Measurements from ENCODE around the gene RALGPS2. TPM values are rescaled to one million over a fixed set of nuclear protein-coding genes. Genes with fewer than 3 reads are reported as not detected.

Gene RALGPS2
- total and polyA plus RNA-seq, 2 of the 13 experiments (the other 11 are each of a cell fraction or from before 2014, with no cell fraction given), result 15.6 to 36.0 TPM

GRCh38 chr1:178726087-178726517, 1.1 kb downstream of the RALGPS2 start (continued):
- TF ChIP-seq MLXIP (CRISPR knock-in tag; IDR thresholded peaks at IDR 0.05; ENCODE audit: borderline replicate concordance) (no peak), TBL1XR1 (IDR thresholded peaks at IDR 0.05; ENCODE audit: borderline replicate concordance, low read length, partially characterized antibody) (peak; percentile 8), ISL2 (CRISPR knock-in tag; IDR thresholded peaks at IDR 0.05) (no peak), DBP (CRISPR knock-in tag; IDR thresholded peaks at IDR 0.05; ENCODE audit: not compliant biosample characterization) (no peak), ZNF251 (CRISPR knock-in tag; IDR thresholded peaks at IDR 0.05) (no peak), ZNF710 (CRISPR knock-in tag; IDR thresholded peaks at IDR 0.05; ENCODE audit: borderline replicate concordance) (0 out of 2 replicates have a peak, but pooled peaks have one; percentile 44), MAFF (IDR thresholded peaks at IDR 0.05; ENCODE audit: low read depth, low read length) (no peak), JUN (CRISPR knock-in tag; IDR thresholded peaks at IDR 0.05) (no peak), ZSCAN29 (CRISPR knock-in tag; conservative IDR thresholded peaks at IDR 0.05) (peak; percentile 99), MAF1 (CRISPR knock-in tag; IDR thresholded peaks at IDR 0.05; ENCODE audit: borderline replicate concordance) (no peak), ZNF274 (CRISPR knock-in tag; IDR thresholded peaks at IDR 0.05) (no peak), ZNF616 (CRISPR knock-in tag; IDR thresholded peaks at IDR 0.05; ENCODE audit: low read depth) (no peak), ZNF839 (CRISPR knock-in tag; IDR thresholded peaks at IDR 0.05; ENCODE audit: borderline replicate concordance) (no peak), PLSCR1 (CRISPR knock-in tag; IDR thresholded peaks at IDR 0.05; ENCODE audit: borderline replicate concordance) (no peak)
- TF ChIP-seq, protein P1, sequence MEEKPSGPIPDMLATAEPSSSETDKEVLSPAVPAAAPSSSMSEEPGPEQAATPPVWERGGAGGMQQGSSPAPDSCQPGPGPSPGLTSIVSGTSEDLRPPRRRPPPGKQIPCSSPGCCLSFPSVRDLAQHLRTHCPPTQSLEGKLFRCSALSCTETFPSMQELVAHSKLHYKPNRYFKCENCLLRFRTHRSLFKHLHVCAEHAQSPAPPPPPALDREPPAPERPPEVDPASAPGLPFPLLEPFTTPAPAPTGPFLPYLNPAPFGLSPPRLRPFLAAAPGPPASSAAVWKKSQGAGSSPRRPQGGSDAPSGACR (CRISPR knock-in tag; IDR thresholded peaks at IDR 0.05), result no peak
- TF ChIP-seq, protein P2, sequence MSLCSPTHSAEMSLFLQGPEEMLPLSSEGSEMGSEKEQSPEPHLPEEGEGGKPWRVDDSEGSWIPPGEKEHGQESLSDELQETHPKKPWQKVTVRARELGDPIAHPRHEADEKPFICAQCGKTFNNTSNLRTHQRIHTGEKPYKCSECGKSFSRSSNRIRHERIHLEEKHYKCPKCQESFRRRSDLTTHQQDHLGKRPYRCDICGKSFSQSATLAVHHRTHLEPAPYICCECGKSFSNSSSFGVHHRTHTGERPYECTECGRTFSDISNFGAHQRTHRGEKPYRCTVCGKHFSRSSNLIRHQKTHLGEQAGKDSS (CRISPR knock-in tag; IDR thresholded peaks at IDR 0.05; ENCODE audit: borderline replicate concordance, low read depth), result no peak
- TF ChIP-seq, protein P3, sequence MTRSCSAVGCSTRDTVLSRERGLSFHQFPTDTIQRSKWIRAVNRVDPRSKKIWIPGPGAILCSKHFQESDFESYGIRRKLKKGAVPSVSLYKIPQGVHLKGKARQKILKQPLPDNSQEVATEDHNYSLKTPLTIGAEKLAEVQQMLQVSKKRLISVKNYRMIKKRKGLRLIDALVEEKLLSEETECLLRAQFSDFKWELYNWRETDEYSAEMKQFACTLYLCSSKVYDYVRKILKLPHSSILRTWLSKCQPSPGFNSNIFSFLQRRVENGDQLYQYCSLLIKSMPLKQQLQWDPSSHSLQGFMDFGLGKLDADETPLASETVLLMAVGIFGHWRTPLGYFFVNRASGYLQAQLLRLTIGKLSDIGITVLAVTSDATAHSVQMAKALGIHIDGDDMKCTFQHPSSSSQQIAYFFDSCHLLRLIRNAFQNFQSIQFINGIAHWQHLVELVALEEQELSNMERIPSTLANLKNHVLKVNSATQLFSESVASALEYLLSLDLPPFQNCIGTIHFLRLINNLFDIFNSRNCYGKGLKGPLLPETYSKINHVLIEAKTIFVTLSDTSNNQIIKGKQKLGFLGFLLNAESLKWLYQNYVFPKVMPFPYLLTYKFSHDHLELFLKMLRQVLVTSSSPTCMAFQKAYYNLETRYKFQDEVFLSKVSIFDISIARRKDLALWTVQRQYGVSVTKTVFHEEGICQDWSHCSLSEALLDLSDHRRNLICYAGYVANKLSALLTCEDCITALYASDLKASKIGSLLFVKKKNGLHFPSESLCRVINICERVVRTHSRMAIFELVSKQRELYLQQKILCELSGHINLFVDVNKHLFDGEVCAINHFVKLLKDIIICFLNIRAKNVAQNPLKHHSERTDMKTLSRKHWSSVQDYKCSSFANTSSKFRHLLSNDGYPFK (CRISPR knock-in tag; IDR thresholded peaks at IDR 0.05; ENCODE audit: borderline replicate concordance), result no peak

Measured in HepG2 (cell line).